NCI-H187 (cell line): ENCODE data around the gene MLNR.

Source experiments
- DNase-seq, 2 experiments: peaks; one replicate each; lab custom pipeline; 2025; lab: John Stamatoyannopoulos, UW

Gene MLNR, protein sequence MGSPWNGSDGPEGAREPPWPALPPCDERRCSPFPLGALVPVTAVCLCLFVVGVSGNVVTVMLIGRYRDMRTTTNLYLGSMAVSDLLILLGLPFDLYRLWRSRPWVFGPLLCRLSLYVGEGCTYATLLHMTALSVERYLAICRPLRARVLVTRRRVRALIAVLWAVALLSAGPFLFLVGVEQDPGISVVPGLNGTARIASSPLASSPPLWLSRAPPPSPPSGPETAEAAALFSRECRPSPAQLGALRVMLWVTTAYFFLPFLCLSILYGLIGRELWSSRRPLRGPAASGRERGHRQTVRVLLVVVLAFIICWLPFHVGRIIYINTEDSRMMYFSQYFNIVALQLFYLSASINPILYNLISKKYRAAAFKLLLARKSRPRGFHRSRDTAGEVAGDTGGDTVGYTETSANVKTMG

DNA sequence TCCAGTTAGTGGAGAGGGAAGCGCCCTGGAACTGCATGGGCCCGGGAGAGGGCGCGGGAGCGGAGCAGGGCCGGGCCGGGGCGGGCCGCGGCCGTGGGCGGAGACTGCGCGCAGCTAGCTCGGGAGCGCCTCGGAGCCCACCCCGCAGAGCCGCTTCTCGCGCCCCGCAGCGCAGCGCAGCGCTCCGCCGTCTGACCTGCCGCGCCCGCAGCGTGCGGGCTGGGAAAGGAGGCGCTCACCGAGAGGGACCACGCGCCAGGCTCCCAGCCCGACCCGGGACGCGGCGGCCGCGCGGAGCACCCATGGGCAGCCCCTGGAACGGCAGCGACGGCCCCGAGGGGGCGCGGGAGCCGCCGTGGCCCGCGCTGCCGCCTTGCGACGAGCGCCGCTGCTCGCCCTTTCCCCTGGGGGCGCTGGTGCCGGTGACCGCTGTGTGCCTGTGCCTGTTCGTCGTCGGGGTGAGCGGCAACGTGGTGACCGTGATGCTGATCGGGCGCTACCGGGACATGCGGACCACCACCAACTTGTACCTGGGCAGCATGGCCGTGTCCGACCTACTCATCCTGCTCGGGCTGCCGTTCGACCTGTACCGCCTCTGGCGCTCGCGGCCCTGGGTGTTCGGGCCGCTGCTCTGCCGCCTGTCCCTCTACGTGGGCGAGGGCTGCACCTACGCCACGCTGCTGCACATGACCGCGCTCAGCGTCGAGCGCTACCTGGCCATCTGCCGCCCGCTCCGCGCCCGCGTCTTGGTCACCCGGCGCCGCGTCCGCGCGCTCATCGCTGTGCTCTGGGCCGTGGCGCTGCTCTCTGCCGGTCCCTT is at the start of gene MLNR:
MLNR (plus strand) TSS at position 303 of the 820 bp plus-strand sequence; CDS start at position 303, 0 bp downstream.
- no peak for DNase-seq

DNA sequence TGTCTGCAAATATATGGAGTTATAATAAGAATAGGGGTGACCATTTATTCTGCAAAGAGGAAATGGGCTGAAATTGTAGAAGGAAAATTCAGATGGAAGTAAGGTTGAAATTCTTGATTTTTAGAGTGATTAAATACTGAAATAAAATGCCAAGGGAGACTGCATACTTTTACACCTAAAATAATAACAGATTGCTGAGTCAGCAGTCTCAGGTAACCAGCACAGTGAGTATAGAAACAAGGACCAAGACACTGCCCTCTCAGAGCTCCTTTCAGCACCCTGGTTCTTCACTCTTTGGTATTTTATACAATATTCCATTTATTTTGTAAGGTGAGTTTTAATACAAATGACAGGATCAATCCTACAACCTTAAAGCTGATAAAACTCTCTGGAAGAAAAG is 48.8 kb upstream of the MLNR start:
- no peak for DNase-seq

DNA sequence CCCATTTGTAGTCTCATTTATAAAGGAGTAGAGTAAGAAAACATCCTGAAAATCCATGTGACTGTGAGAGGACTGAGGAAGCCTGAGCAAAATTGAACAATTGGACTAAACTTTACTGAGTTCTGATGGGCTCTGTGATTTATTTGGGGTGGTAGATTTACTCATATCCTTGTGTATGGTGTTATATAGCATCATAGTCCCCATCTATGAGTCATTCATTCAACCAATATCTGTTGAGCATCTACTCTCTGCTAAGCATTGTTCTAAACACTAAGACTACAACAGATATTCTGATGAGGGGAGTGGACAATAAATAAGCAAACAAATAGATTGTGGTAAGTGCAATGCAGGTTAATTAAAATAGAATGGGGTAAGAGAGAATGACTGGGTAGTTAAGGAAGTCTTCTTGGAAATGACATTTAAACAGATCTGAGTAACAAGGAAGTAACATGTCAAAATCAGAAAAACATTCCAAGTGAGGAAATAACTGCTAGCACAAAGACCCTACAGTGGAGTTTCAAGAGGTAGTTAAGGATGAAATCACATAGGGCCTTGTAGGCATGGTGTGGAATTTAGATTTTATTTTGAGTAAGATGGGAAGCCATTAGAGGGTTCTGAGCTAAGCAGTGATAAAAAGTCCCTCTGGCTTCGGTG is 36.3 kb upstream of the MLNR start:
- no peak for DNase-seq

DNA sequence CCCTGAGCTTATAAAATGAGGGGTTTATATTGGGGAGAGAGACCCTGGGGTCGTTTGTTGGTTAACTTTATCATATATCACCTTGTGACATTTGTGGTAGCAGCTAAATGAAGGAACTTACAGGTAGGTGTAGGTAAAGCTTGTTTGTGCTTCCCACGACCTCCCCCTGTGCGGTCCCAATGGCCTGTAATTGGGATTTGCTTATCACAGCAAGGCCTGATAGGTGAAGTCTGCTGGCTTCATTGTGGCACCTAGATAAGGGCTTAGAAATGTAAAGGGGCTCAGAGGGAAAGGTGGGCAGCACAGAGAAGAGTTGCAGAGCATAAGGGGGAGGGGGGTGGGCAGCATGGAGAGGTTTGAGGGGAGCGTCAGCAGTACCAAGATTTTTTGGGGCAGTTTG is 35.5 kb upstream of the MLNR start:
- no peak for DNase-seq

DNA sequence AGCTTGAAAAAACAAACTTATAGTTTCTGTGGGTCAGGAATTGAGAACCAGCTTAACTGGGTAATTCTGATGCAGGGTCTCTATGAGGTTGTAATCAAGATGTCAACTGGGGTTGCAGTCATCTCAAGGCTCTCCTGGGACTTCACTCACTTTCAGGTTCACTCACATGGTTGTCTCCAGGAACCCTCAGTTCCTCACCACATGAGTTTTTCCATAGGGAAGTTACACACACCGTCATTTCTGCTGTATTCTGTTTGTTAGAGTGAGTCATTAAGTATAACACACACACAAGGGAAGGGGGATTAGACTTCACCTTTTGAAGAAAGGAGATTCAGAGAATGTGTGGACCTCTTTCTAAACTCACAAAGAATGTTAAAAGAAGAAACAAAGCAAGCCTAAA is 34.9 kb upstream of the MLNR start:
- no peak for DNase-seq

DNA sequence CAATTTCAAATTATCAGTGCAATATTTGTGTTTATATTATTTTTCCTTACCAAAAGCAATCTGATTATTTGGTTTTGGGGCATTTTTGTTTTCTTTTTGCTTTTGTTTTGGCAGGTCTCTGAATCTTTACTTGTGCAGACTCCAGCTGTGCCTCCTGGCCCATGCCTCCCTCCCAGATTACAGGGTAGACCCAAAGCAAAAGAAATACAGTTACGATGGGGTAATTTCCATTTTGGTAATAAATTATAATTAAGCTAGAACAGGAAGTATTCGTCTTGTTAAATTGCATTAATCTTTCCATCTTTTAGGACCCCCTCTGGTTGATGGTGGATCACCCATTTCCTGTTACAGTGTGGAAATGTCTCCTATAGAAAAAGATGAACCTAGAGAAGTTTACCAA is 29.2 kb upstream of the MLNR start:
- DNase-seq: no peak

DNA sequence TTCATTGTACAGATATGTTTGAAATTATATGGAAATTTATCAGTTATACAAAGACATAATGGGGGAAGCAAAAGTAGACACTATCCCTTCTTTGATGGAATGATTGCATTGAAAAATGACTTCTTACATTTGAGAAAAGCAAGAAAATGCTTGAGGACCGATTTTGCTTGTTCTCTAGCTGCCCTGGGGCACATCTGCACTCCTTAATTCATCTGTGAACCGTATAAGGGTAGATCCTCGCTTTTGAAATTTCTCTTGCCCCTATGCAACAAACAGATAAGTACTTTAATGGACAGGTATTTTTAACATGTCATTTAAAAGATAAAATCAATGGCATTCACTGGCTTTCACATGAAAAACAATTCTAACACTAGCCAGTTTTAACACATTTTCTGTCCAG is 13.5 kb upstream of the MLNR start:
- DNase-seq: no peak

DNA sequence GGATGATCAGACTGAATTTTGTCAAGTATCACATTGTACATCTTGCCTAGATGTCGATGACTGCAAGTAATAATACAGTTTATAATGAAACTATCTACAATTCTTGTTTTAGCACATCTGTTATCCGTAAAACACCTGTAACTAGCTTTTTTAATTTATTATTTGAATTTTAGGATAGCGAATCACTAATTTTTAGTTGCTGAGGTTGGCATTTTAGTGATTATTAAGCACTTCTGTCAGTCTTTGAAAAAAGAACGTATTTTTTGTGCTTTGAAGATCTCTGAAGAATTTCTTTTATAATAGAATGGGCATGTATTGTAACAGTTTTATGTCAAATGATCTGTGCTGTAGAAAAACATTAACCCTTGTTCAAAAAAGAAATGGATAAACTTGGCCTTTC is 11.5 kb upstream of the MLNR start:
- DNase-seq: no peak

DNA sequence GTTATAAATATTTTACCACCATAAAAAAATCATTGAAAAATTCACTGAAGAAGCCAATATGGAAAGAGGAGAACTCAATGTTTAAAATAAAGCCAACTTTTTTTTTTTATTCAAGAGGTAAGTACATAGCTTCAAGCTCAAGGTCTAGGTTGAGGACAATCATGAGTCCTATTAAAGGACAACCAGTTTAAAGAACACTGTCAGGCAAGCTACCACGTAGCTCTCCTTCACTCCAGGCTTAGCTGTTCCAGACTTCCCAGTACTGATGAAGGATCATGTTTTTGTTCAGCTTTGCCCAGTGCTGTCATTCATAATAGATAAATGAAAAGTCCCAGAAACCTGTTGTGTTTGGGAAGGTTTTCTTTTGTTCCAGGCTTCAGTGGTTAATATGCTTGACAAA is 10.0 kb upstream of the MLNR start:
- DNase-seq: no peak

DNA sequence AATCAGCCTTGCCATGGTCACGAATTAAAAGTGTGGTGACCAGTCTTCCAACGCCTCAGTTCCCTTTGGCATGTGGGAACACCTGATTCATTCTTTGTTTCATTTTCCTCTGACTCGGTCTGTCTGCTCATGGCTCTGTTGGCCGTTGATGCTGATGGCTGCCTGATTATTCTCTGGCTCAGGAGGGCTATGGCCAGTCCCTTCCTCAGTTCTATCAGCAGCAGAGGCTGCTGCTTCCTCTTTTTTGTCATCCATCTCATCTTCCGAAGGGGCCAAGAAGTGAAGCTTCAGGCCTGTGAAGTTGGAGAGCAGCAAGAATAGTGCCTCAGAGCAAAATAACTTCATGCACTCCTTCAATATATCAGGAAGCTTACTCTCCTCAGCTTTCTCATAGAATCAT is 9.5 kb upstream of the MLNR start:
- DNase-seq: no peak

DNA sequence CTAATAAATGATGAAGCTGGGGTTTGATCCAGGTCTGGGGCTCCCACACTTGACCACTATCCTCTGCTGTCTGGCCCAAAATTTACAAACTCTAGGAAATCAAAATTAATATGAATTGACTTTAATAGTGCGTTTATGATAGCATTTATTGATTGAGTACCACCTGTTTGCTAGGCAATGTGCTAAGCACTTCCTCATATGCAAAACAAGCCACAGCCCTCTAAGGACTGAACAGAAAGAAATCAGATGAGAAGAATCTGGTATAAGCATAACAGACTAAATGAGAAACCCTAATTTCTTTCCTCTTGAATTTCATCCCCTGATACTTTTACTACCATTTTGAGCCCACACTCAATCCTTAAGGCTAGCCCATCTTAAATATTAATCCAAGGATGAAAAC is 6.6 kb upstream of the MLNR start:
- DNase-seq: no peak

DNA sequence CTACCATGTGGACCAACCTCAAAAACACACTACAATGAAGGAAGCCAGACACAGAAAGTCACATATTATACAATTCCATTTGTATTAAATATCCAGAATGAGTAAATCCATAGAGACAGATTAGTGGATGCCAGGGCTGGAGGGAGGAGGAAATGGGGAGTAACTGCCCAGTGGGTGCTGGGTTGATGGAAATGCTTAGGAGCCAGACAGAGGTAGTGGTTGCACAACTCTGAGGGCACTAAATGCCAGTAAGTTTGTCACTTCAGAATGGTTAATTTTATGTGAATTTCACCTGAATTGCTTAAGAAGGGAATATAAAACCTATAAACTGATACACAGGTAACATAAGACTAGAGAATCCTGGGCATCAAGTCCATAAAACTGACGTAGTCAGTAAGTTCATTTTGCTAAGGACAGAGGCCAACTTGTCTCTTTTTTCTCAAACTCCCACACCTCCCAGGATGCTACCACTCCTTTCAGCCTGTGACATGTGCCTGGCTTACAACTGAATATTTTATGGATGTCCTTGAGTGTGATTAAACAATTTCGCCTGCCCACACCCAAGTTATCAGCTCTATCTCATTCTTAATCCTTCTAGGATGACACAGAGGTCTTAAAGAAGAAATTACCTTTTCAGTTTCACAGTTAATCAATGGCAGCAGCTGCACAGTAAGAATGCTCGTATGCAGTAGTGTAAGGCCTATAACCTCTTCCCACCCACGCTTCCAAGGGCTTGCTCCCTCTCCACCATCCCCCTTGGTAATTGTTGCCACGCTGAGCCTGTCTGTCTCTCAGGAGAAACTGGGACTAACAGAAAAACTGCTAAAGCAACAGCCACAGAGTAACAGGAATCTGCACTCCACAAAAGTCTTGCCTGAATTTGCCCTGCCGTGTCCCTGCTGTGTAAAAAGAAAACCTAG is 5.9 kb upstream of the MLNR start:
- DNase-seq: no peak

DNA sequence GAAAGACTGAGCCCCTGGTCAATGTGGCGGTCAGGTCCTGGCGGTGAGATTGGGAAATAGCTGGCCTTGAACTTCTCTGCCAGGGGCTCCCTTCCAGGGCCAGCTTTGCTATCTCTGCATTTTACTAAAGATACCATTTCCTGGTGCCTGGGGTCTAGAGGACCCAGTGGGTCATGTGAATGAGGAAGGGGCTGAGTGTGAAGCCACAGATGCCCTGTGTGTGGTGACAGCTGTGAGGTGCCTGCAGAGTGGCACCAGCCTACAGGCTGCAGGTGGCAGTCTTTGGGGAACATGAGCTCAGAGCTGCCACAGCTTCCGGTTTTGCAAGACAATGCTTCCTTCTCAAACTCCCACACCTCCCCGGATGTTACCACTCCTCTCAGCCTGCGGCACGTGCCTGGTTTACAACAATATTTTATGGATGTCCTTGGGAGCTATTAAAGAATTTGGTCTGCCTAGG is 5.2 kb upstream of the MLNR start:
- no peak for DNase-seq

DNA sequence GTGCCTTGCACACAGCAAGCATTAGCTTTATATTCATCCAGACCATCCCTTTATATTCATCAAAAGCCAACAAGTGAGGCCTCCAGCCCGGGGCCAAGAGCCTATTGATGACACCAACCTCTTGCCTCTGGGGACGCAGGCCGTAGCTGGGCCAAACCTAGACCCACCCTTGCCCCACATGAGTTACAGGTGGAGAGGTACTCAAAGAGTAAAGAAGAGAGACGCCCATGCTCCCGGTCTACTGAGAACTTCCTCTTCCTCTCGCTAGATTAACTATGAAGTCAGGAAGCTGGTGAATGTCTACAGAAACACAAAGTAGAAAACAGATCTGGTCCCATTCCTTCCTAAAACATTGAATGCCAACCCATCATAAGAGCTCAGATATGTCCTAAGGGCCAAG is 3.8 kb upstream of the MLNR start:
- DNase-seq: no peak

DNA sequence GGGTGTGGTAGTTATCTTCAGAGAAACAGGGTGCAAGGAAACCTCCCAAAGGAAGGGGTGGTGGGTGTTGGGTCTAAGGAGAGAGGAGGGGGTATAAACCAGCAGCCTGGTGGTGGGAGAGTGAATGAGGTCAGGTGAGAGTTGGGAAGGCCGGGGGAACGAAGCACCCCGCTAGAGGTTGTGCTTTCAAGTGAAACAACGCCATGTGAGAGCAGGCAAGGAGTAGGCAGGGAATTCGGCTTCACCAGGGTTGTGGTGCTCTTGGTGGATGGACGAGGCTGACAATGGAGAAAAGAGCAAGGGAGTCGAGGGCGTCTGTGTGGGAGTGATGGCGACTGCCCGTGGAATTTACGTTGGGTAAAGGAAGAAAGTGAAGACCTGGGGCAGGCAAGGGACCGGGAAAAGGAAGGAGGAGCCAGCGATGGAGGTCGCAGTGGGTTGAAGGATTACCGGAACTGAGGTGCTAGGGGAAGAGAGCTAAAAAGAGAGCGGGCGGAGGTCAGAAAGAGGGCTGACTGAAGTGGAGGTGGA is 2.1 kb upstream of the MLNR start:
- no peak for DNase-seq

DNA sequence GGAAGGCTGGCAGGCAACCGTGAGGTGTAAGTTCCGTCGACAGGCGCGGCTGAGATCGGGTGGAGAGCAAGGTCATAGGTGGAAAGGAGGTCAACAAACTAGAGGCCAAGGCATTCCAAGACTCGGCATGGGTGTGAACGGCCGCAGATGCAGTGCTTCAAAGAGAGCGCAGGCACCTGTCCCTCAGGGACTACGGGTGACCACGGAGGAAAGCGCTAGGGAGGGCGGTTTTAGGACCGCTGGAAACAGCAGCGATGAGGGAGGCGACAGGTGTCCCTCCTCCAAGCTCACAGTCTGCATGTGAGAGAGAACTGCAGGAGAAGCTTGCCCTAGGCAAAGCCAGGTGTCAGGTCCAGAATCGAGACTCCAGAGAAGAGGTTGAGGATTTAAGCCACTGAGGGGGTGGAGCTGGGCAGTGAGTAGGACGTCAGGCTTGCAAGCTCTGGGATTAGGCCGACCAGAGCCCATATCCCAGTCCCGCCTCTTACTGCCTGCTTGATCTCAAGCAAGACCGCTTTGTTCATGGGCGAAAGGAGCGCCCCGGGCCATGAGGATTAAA is 1.6 kb upstream of the MLNR start:
- no peak for DNase-seq

DNA sequence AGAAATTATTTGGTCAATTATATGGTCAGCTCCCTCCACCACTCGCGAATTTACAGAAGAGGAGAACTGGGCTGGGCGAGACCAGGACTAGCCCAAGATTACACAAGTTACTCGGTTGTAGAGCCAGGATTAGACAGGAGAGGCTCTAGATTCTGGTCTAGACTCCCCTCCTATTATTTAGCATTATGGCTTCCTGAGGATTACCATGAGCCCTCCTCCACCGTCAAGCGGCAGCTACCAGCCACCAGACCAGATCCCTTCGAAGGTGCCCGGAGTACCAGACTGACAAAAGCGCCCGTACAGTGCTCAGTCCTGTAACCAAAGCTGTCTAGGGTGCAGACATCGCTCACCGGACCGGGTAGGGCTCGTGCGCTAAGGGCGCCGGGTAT is 497 bp upstream of the MLNR start:
- DNase-seq: no peak

DNA sequence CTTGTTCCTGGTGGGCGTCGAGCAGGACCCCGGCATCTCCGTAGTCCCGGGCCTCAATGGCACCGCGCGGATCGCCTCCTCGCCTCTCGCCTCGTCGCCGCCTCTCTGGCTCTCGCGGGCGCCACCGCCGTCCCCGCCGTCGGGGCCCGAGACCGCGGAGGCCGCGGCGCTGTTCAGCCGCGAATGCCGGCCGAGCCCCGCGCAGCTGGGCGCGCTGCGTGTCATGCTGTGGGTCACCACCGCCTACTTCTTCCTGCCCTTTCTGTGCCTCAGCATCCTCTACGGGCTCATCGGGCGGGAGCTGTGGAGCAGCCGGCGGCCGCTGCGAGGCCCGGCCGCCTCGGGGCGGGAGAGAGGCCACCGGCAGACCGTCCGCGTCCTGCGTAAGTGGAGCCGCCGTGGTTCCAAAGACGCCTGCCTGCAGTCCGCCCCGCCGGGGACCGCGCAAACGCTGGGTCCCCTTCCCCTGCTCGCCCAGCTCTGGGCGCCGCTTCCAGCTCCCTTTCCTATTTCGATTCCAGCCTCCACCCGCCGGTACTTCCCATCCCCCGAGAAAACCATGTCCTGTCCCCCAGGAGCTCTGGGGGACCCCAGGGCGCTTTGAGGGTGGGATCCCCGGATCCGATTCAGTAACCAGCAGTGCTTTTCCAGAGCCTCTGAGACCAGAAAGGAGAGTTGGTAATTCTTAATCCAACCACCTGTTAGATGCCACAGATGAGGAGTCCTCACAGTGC is 885 bp downstream of the MLNR start:
- no peak for DNase-seq

DNA sequence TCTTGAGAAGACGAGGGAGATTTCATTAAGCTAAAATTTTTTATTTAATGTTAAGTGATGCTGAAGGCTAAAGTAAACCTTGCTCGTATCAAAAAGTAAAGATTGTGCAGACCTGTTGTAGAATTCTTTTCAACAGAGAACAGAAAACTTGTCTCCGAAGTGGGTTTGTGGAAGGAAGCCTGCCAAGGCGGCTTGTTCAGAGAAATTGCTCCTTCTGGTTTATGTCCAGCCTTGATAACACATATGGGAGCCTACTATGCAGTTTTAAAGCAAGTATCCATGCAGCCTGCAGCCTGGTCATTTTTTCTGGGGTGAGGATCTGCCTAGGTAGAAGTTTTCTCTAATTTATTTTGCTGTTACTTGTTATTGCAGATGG is 1.4 kb downstream of the MLNR start:
- no peak for DNase-seq

DNA sequence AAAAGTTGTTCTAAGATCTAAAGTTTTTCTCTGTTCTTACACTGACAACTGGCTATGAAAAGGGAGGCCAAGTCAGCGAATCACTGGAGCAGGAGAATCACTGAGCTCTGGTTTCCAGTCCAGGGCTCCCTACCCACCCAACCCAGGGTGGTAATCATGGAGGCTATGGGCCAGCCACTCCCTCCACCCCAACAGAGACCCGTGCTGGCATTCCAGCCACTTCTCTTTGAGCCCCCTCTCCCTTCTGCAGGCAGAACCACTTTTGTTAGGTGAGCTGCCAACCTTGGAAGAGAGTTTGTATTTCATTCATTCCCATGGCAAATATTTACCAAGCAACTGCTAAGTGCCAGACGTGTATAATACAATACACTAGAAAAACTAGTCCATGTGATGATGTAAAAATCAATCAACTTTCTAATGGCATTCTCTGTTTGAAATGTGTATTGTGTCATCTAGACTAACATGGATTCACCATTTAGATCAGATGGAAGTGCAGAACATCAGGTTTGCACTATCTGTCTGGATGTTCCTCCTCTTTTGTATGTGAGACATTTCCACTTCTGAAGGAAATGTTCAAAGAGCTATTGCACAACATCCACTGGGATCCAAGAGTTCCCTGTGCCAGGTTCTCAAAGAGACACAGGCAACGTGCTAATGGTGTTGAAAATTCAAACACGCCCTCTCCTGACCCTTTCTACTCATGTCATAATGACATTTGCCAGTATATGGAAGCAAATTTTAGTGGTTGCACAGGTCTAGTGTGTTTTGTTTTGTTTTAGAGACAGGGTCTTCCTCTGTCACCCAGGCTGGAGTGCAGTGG is 5.3 kb downstream of the MLNR start:
- DNase-seq: no peak
